ENCODE results near the gene GPR135. TPM values are rescaled to one million over a fixed set of nuclear protein-coding genes. Genes with fewer than 3 reads are reported as not detected.

Gene GPR135
- polyA plus RNA-seq, result 0.69 and 2.2 TPM in 2 replicates

DNA sequence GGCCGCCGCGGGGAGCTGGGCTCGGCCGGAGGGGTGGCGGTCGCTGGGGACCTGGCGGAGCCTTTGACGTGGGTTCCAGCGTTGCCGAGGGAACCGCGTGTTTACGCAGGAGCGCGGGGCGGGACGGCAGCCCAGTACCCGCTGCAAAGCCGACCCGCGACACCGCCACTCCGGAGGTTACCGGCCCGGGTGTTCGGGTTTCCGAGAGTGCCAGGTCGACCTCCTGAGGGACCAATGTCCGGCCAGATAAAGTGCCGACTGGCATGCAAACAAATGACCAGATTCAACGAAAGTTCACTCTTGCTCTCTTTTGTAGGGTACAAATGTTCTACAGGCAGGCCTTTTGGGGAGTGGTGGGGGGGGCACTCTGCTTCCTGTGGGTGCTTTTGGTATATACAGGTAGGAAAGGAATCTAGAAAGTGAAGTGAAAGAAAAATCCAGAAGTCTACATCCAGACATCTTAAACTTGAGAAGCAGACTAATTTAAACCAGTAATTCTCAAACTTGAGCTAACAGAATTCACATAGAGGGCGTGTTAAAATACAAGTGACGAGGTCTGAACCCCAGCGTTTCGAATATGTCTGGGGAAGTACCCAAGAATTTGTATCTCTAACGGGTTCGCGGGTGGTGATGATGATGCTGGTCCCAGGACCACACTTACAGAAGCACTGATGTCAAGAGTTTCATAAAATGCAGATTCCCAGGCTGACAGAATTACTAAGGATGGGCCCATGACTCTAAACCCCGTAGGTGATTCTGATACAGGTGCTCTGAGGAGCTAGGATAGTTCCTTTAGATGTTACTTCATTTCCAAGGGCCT lies at the start of gene GPR135:
GPR135 (minus strand) TSS at position 65 of the 820 bp plus-strand sequence. CDS start 154 bp downstream, outside the sequence.

DNA sequence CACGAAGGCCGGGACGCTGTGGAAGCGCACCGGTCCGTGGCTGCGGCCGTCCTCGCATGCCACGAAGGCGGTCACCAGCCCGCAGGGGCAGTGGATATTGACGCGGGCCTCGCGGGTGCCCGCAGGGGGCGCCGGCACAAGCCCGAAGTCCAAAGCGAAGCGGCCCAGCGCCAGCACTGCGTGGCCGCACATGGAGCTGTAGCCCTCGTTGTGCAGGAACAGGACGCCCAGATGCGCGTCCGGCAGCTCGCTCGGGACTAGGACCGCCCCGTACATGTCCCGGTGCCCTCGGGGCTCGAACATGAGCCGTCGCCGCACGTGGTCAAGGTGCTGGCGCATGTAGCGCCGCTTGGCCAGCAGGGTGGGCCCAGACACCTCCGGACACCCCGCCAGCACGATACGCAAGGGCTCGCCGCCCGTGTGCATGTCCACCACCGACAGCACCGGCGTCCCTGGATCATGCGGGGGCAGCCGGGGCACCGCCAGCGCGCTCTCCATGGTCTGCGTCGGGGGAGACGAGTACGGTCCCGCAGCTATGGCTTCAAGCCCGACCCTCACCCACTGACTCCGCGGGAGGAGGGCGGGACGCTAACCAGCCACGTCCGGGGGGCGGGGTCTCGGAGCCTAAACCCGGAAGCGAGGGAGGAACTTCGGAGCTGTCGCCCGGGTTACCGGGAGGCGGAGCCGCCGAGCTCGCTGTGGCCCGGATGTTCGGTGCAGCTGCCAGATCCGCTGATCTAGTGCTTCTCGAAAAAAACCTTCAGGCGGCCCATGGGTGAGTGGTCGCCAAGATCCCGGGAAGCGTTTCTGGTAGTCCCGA lies 18.8 kb upstream of the GPR135 start, which contains the start of the genes JKAMP and L3HYPDH:
JKAMP (plus strand) TSS at position 699 of the 820 bp plus-strand sequence; CDS start at position 772, 73 bp downstream.
L3HYPDH (minus strand) TSS at position 590 of the 820 bp plus-strand sequence; CDS start at position 498, 92 bp downstream.

Other genes with a start within 250 kb of the GPR135 start
- gene L3HYPDH, start 19.0 kb upstream of the GPR135 start, polyA plus RNA-seq, result 4.8 and 9.3 TPM in 2 replicates
- gene JKAMP, start 19.1 kb upstream of the GPR135 start, polyA plus RNA-seq, result 287 and 372 TPM in 2 replicates
- gene CCDC175, start 111.4 kb upstream of the GPR135 start, polyA plus RNA-seq, result 4.2 and 5.4 TPM in 2 replicates